ENCODE measurements around the gene VPS54.

DNA sequence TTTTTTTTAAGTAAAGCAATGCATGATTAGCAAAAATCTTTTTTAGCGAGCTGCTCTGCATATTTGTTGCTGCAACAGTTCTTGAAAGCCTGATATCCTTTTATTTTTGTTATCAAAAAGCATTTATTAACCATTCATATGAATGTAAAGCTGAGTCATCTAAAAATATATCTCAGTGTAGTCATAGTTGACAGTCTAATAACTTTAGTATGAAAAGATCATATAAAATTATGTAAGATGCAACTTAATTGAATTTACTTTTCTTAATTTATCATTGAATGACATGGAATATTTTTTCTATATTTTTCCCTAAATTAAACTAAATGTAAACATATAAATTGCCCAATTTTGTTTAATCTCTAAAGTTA, 169.0 kb downstream of the VPS54 start:
- TF ChIP-seq POLR2A (IDR thresholded peaks at IDR 0.05), result no peak
- TF ChIP-seq, protein P1, sequence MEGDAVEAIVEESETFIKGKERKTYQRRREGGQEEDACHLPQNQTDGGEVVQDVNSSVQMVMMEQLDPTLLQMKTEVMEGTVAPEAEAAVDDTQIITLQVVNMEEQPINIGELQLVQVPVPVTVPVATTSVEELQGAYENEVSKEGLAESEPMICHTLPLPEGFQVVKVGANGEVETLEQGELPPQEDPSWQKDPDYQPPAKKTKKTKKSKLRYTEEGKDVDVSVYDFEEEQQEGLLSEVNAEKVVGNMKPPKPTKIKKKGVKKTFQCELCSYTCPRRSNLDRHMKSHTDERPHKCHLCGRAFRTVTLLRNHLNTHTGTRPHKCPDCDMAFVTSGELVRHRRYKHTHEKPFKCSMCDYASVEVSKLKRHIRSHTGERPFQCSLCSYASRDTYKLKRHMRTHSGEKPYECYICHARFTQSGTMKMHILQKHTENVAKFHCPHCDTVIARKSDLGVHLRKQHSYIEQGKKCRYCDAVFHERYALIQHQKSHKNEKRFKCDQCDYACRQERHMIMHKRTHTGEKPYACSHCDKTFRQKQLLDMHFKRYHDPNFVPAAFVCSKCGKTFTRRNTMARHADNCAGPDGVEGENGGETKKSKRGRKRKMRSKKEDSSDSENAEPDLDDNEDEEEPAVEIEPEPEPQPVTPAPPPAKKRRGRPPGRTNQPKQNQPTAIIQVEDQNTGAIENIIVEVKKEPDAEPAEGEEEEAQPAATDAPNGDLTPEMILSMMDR (IDR thresholded peaks at IDR 0.05), result no peak
